Spleen (tissue), 7 donors: ENCODE data around the gene DSCAML1.

Experiments
- POLR2A ChIP-seq, 3 donors: fragments of 450-650 bp; IDR thresholded peaks; one replicate each; pipeline ENCODE4 v1.5.1; 2017; ENCODE audit warnings: antibody characterized with exemption in 3 of 3, mild to moderate bottlenecking in 1 of 3
- TF ChIP-seq, protein P1 (sequence below), 11 experiments: fragments of 200-600 bp in 7 of 11; fragments of 450-650 bp in 4 of 11; sonication (generic) in 4 of 11; IDR thresholded peaks in 8 of 11; conservative IDR thresholded peaks in 3 of 11; 1 replicate in 7 of 11; 2 replicates in 4 of 11; pipeline versions ENCODE4 v1.4.0 to v1.8.0; 2016 to 2021; ENCODE audit warnings: antibody characterized with exemption in 11 of 11, inconsistent platforms in 4 of 11, mild to moderate bottlenecking in 1 of 11
- donor health status: DM: no; HTN: no; CAD: no; lungs with moderate emphysema.
- donor health status: DM: no; HTN: no; CAD: no.
- donor health status: DM: no; HTN: no; CAD: no.

DNA sequence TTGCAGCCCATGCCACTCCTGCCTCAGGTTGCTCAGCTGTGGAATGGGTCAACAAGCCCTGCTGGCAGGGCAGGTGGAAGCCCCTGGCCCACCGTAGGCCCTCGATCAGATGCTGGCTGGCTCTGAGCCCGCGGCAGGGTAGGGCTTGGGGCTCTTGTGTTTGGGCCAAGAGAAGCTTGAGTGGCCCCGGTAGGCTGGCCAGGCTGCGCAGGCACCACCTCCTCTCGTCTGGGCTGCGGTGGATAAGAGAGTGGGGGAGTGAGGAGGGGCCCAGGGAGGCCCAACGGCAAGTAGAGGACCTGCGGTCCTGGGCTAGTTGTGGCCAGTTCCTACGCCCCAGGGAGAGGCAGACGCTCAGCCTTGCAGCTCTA, 354.2 kb downstream of the DSCAML1 start:
- no peak for TF ChIP-seq POLR2A (IDR thresholded peaks at IDR 0.05)
- TF ChIP-seq, protein P1, sequence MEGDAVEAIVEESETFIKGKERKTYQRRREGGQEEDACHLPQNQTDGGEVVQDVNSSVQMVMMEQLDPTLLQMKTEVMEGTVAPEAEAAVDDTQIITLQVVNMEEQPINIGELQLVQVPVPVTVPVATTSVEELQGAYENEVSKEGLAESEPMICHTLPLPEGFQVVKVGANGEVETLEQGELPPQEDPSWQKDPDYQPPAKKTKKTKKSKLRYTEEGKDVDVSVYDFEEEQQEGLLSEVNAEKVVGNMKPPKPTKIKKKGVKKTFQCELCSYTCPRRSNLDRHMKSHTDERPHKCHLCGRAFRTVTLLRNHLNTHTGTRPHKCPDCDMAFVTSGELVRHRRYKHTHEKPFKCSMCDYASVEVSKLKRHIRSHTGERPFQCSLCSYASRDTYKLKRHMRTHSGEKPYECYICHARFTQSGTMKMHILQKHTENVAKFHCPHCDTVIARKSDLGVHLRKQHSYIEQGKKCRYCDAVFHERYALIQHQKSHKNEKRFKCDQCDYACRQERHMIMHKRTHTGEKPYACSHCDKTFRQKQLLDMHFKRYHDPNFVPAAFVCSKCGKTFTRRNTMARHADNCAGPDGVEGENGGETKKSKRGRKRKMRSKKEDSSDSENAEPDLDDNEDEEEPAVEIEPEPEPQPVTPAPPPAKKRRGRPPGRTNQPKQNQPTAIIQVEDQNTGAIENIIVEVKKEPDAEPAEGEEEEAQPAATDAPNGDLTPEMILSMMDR (IDR thresholded peaks at IDR 0.05 in 8 of 11, conservative IDR thresholded peaks at IDR 0.05 in 3 of 11) = no peak
